HepG2 (cell line): ENCODE results near the gene ZNF829.

ENCODE experiments used
- ZZZ3 ChIP-seq: sonication (generic); formaldehyde crosslinking; IDR thresholded peaks from 2 replicates; pipeline ENCODE4 v1.4.0; 2020; ENCODE audit warnings: missing genetic modification reagents, mild to moderate bottlenecking, borderline replicate concordance
- TF ChIP-seq, protein P1 (sequence below): sonication (generic); formaldehyde crosslinking; IDR thresholded peaks from 2 replicates; pipeline ENCODE4 v1.5.0; 2020; ENCODE audit warnings: mild to moderate bottlenecking, missing genetic modification reagents, moderate library complexity

DNA sequence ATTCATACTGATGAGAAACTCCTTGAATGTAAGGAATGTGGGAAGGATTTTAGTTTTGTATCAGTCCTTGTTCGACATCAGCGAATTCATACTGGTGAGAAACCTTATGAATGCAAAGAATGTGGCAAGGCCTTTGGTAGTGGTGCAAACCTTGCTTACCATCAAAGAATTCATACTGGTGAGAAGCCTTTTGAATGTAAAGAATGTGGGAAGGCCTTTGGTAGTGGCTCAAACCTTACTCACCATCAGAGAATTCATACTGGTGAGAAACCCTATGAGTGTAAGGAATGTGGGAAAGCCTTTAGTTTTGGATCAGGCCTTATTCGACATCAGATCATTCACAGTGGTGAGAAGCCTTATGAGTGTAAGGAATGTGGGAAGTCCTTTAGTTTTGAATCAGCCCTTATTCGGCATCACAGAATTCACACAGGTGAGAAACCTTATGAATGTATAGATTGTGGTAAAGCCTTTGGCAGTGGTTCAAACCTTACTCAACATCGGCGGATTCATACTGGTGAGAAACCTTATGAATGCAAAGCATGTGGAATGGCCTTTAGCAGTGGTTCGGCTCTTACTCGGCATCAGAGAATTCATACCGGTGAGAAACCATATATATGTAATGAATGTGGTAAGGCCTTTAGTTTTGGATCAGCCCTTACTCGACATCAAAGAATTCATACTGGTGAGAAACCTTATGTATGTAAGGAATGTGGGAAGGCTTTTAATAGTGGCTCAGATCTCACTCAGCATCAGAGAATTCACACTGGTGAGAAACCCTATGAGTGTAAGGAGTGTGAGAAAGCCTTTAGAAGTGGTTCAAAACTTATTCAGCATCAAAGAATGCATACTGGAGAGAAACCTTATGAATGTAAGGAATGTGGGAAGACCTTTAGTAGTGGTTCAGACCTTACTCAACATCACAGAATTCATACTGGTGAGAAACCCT, 38.8 kb downstream of the ZNF829 start:
- TF ChIP-seq, protein P1, sequence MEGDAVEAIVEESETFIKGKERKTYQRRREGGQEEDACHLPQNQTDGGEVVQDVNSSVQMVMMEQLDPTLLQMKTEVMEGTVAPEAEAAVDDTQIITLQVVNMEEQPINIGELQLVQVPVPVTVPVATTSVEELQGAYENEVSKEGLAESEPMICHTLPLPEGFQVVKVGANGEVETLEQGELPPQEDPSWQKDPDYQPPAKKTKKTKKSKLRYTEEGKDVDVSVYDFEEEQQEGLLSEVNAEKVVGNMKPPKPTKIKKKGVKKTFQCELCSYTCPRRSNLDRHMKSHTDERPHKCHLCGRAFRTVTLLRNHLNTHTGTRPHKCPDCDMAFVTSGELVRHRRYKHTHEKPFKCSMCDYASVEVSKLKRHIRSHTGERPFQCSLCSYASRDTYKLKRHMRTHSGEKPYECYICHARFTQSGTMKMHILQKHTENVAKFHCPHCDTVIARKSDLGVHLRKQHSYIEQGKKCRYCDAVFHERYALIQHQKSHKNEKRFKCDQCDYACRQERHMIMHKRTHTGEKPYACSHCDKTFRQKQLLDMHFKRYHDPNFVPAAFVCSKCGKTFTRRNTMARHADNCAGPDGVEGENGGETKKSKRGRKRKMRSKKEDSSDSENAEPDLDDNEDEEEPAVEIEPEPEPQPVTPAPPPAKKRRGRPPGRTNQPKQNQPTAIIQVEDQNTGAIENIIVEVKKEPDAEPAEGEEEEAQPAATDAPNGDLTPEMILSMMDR (CRISPR knock-in tag): no peak
- no peak for TF ChIP-seq ZZZ3 (CRISPR knock-in tag)
